ENCODE data around the gene GREB1L.

Gene GREB1L

GRCh38 chr18:21496277-21496835 lies 254.3 kb downstream of the GREB1L start:
- DNase-seq, result no peak

- no peak for DNase-seq
Measured at GRCh38 chr18:21499997-21500396, 258.0 kb downstream of the GREB1L start.

- no peak for DNase-seq
Measured at GRCh38 chr18:21502661-21503060, 260.6 kb downstream of the GREB1L start.

- DNase-seq, result no peak
Measured at GRCh38 chr18:21507913-21508701, 266.1 kb downstream of the GREB1L start.

GRCh38 chr18:21509062-21509461 lies 267.0 kb downstream of the GREB1L start:
- no peak for DNase-seq

- DNase-seq, result no peak
Measured at GRCh38 chr18:21513292-21513691, 271.3 kb downstream of the GREB1L start.

- no peak for DNase-seq
Measured at GRCh38 chr18:21513741-21514140, 271.7 kb downstream of the GREB1L start.

GRCh38 chr18:21522530-21522929 lies 280.5 kb downstream of the GREB1L start:
- no peak for DNase-seq

GRCh38 chr18:21525916-21526315 lies 283.9 kb downstream of the GREB1L start:
- DNase-seq, result no peak

- no peak for DNase-seq
Measured at GRCh38 chr18:21526463-21526862, 284.4 kb downstream of the GREB1L start.

GRCh38 chr18:21534327-21534726 lies 292.3 kb downstream of the GREB1L start:
- DNase-seq, result no peak

GRCh38 chr18:21538230-21538629 lies 296.2 kb downstream of the GREB1L start:
- no peak for DNase-seq

- no peak for DNase-seq
Measured at GRCh38 chr18:21546423-21546822, 304.4 kb downstream of the GREB1L start.

- no peak for DNase-seq
Measured at GRCh38 chr18:21548647-21549046, 306.6 kb downstream of the GREB1L start.

GRCh38 chr18:21550510-21550970 lies 308.5 kb downstream of the GREB1L start:
- no peak for DNase-seq

- no peak for DNase-seq
Measured at GRCh38 chr18:21557607-21558253, 315.7 kb downstream of the GREB1L start.

- no peak for DNase-seq
Measured at GRCh38 chr18:21559195-21559594, 317.2 kb downstream of the GREB1L start.

- no peak for DNase-seq
Measured at GRCh38 chr18:21571772-21572171, 329.7 kb downstream of the GREB1L start.

Data from KG1 (cell line).